Tibial artery (tissue), 4 donors: ENCODE data around the gene SOX13.
A peak's percentile ranks its signal among the peaks of the same experiment; 100 is the strongest.
"Not testable (repeated sequence)": the region's sequence is repeated elsewhere in the genome, so short reads cannot be mapped to it uniquely, and the experiment has no call there.

ENCODE experiments used
- DNase-seq, 2 donors: peaks; one replicate each; pipeline ENCODE4 v3.0.0-alpha.2; 2019
- H3K27ac ChIP-seq, 2 donors: fragments of 200-600 bp; sonication (generic) in 1 of 2; 1 replicate in 1 of 2; 2 replicates in 1 of 2; pipeline ENCODE4 v1.5.1; 2018 to 2019; ENCODE audit warnings: mild to moderate bottlenecking in 1 of 2
- H3K27me3 ChIP-seq, 2 donors: fragments of 200-600 bp; sonication (generic) in 1 of 2; one replicate each; pipeline versions ENCODE4 v1.5.1 to v1.6.0; 2016 to 2019
- H3K36me3 ChIP-seq, 3 donors: fragments of 200-600 bp; sonication (generic) in 2 of 3; one replicate each; pipeline ENCODE4 v1.5.1; 2016 to 2019; ENCODE audit warnings: mild to moderate bottlenecking in 2 of 3
- H3K4me1 ChIP-seq, 4 donors: fragments of 200-600 bp; sonication (generic) in 2 of 4; 1 replicate in 3 of 4; 2 replicates in 1 of 4; pipeline ENCODE4 v1.5.1; 2016 to 2019
- H3K4me3 ChIP-seq, 2 donors: fragments of 200-600 bp; sonication (generic) in 1 of 2; 1 replicate in 1 of 2; 2 replicates in 1 of 2; pipeline ENCODE4 v1.5.1; 2018 to 2019; ENCODE audit warnings: mild to moderate bottlenecking in 2 of 2
- H3K9me3 ChIP-seq, 3 donors: fragments of 200-600 bp; sonication (generic) in 1 of 3; one replicate each; pipeline ENCODE4 v1.5.1; 2016 to 2019
- intact Hi-C: fragments of 100-400 bp; cut with DNase I; formaldehyde crosslinking; loops from one replicate; pipeline ENCODE4 v1.15.0; 2023; ENCODE audit warnings: low total_unique reads
- TF ChIP-seq, protein P1 (sequence below), 2 experiments: fragments of 200-600 bp in 1 of 2; fragments of 450-650 bp in 1 of 2; IDR thresholded peaks; one replicate each; pipeline ENCODE4 v1.5.1; 2017 to 2019; ENCODE audit warnings: antibody characterized with exemption in 2 of 2, mild to moderate bottlenecking in 1 of 2, moderate library complexity in 1 of 2

The SOX13 gene

DNA sequence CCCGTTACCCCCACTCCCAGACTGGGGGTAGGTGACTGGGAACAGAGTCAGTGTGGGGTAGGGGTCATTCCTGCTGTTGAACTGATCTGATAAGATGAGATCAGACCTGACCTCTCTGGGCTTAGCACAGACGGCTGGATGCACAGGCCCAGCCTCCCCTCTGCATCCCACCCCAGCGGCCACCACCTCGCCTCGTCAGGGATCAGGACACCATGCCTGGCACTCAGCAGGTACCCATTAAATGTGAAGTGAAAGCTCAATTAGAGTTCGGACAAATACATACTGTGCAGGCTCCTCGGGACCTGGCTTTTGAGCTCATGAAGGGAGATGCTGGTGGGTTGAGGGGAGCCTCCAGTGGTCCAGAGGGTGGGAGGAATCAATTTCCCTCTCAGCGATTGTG is 15.7 kb downstream of the SOX13 start:
- intact Hi-C loops, result no loop called here
- H3K36me3 ChIP-seq, result no peaks in the 10 kb centered on the region
- DNase-seq, result no peak
- TF ChIP-seq, protein P1, sequence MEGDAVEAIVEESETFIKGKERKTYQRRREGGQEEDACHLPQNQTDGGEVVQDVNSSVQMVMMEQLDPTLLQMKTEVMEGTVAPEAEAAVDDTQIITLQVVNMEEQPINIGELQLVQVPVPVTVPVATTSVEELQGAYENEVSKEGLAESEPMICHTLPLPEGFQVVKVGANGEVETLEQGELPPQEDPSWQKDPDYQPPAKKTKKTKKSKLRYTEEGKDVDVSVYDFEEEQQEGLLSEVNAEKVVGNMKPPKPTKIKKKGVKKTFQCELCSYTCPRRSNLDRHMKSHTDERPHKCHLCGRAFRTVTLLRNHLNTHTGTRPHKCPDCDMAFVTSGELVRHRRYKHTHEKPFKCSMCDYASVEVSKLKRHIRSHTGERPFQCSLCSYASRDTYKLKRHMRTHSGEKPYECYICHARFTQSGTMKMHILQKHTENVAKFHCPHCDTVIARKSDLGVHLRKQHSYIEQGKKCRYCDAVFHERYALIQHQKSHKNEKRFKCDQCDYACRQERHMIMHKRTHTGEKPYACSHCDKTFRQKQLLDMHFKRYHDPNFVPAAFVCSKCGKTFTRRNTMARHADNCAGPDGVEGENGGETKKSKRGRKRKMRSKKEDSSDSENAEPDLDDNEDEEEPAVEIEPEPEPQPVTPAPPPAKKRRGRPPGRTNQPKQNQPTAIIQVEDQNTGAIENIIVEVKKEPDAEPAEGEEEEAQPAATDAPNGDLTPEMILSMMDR (IDR thresholded peaks at IDR 0.05), result no peak
- H3K27ac ChIP-seq, result peak overlapping the region; percentile 89 to 95
- no peaks in the 10 kb centered on the region for H3K27me3 ChIP-seq
- no peaks in the 10 kb centered on the region for H3K9me3 ChIP-seq
- peak overlapping the region; percentile 6 to 43 for H3K4me3 ChIP-seq
- H3K4me1 ChIP-seq, result peaks cover 9 to 100% (median 93%) of the 10 kb centered on the region in 4 donors

DNA sequence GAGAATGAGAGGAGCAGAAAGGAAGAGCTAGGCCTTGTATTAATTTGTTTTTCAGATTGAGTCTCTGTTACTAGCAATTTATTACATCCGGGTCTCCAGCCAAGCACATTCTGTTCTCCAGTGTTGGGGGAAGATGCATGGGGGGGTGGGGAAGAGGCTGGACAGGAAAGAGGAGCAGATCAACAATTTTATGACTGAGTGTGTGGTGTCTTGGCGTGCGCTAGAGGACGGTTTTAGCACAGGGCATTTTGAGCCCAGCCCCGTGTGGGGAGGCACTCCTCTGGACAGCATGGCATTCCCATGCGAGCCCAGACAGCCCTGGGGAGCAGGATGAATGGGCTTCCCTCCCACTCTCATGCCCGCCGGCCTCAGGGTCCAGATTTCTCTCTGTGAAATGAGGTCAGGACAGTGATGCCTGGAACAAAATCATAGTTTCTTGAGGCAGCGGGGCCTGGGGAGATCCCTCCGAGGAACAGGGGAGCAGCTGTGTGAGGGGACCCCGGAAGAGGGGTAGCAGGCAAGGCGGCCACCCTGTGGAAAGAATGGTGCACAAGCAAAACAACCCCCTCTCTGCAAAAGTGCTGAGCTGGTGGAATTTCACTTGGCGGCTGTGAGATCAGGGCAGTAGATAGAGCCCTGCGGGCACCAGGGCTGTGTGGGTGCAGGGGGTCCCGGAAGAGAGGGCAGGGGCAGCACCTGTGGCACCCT is 16.3 kb downstream of the SOX13 start:
- TF ChIP-seq, protein P1 (IDR thresholded peaks at IDR 0.05), result peak in 1 of 2 experiments; percentile 29
- DNase-seq, result peak; percentile 88 to 92
- H3K27ac ChIP-seq, result peak overlapping the region; percentile 89 to 95
- no peaks in the 10 kb centered on the region for H3K36me3 ChIP-seq
- peaks cover 9 to 100% (median 93%) of the 10 kb centered on the region in 4 donors for H3K4me1 ChIP-seq
- intact Hi-C loops, result no loop called here
- no peaks in the 10 kb centered on the region for H3K9me3 ChIP-seq
- no peaks in the 10 kb centered on the region for H3K27me3 ChIP-seq
- peak overlapping the region; percentile 6 to 43 for H3K4me3 ChIP-seq

DNA sequence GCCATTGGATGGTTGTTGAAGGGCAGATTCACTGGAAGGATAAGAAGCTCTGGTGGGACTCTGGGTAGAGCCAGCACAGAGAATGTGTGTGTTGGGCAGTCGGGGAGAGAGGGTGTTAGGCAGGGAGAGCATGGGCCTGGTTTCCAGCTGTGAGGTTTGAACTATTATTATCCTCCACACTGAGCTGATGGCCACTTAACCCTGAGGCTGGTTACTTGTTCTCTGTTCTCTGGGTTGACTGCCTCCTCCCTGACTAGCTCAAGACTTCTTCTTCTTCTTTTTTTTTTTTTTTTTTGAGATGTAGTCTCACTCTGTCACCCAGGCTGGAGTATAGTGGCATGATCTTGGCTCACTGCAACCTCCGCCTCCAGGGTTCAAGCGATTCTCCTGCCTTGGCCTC is 17.2 kb downstream of the SOX13 start:
- DNase-seq, H3K36me3 ChIP-seq, H3K27me3 ChIP-seq, H3K9me3 ChIP-seq, intact Hi-C loops: not testable (repeated sequence)
- H3K4me3 ChIP-seq, result peak overlapping the region in 1 of 2 donors; percentile 43
- H3K4me1 ChIP-seq, result peaks cover 9 to 100% (median 91%) of the 10 kb centered on the region in 4 donors
- H3K27ac ChIP-seq, result peak overlapping the region; percentile 89 to 95

DNA sequence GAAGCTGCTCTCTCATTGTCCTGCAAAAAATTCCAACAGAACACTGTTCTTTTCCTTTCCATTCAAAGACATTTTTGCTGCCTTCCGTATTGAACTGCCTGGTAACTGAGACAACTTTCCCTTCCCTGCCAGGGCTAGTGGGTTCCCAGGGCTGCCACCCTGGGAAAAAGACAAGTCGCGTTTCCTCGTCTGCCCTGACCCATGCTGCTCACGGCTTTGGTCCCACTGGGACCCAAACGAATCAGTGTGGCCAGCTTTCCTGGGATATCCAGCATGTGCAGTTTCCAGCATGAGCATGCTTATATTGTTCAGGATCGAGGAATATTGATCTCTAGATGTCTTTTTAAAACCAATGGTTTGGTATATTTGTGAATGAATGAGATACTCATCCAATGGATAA is 18.2 kb downstream of the SOX13 start:
- intact Hi-C loops, result no loop called here

DNA sequence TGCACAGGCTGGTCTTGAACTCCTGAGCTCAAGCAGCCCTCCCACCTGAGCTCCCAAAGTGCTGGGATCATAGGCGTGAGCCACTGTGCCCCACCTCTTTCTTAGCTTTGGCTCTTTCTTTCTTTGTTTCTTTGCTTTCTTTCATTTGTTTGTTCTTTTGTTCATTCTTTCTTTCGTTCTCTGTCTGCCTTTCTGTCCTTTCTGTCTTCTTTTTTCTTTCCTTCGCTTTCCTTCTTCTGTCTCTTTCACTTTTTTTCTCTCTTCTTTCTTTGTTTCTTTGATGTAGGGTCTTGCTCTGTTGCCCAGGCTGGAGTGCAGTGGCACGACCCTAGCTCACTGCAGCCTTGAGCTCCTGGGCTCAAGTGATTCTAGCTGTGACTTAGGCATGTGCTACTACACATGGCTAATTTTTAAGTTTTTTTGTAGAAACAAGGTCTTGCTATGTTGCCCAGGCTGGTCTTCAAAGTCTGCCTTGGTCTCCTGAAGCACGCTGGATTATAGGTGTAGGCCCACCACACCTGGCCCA is 18.9 kb downstream of the SOX13 start:
- Histone ChIP-seq H3K36me3 (no peaks in the 10 kb centered on the region), H3K27ac (peak overlapping the region; percentile 89 to 95)
- no peak for DNase-seq

More for the DNA sequence above, 18.2 kb downstream of the SOX13 start:
- no peaks in the 10 kb centered on the region for H3K27me3 ChIP-seq
- H3K4me1 ChIP-seq, result peaks cover 9 to 94% (median 82%) of the 10 kb centered on the region in 4 donors
- no peak overlapping the region for H3K4me3 ChIP-seq
- H3K9me3 ChIP-seq, result no peaks in the 10 kb centered on the region
- no peaks in the 10 kb centered on the region for H3K36me3 ChIP-seq
- no peak for DNase-seq
- TF ChIP-seq, protein P1 (IDR thresholded peaks at IDR 0.05), result no peak
- H3K27ac ChIP-seq, result peak overlapping the region; percentile 89 to 95

More for the DNA sequence above, 18.9 kb downstream of the SOX13 start:
- intact Hi-C loops, result no loop called here
- Histone ChIP-seq H3K27me3 (no peaks in the 10 kb centered on the region), H3K4me3 (no peak overlapping the region), H3K4me1 (peaks cover 9 to 89% (median 77%) of the 10 kb centered on the region in 4 donors), H3K9me3 (no peaks in the 10 kb centered on the region)
- TF ChIP-seq, protein P1 (IDR thresholded peaks at IDR 0.05), result no peak
